B cell (primary cell): ENCODE measurements around the gene RHOH. TPM values are rescaled to one million over a fixed set of nuclear protein-coding genes. Genes with fewer than 3 reads are reported as not detected.

Experiments used
- ATAC-seq: fragments of 200-7000 bp; cut with Tn5 transposase; one replicate; pipeline ENCODE4 v1.10.0; 2021; ENCODE audit warnings: low read depth, mild to moderate bottlenecking, moderate number of reproducible peaks, moderate library complexity
- CTCF ChIA-PET: fragments of 350-600 bp; sonication (Branson Sonifier 250); formaldehyde crosslinking; loops from one replicate; lab custom pipeline; 2021; ENCODE audit warnings: antibody characterized with exemption, inconsistent platforms; lab: Charles Lee
- POLR2A ChIA-PET: fragments of 350-600 bp; sonication (Branson Sonifier 250); formaldehyde crosslinking; loops from one replicate; lab custom pipeline; 2021; ENCODE audit warnings: antibody characterized with exemption; lab: Charles Lee
- DNase-seq: peaks from one replicate; pipeline ENCODE4 v3.0.0; 2013
- H2AFZ ChIP-seq: 2 replicates; pipeline ENCODE4 v1.6.1; 2012; ENCODE audit warnings: mild to moderate bottlenecking, low read depth, low read length; ENCODE audit not compliant: insufficient read depth, poor library complexity, severe bottlenecking
- H3K27ac ChIP-seq, 2 donors: 1 replicate in 1 of 2; 2 replicates in 1 of 2; pipeline ENCODE4 v1.5.1; 2012 to 2013; ENCODE audit warnings: low read length in 2 of 2, mild to moderate bottlenecking in 2 of 2, moderate library complexity in 1 of 2
- H3K27me3 ChIP-seq, 4 experiments: fragments of 200-600 bp in 1 of 4; sonication (generic) in 1 of 4; replicated peaks in 1 of 4; 1 replicate in 2 of 4; 2 replicates in 2 of 4; pipeline versions ENCODE4 v1.6.1 to v1.7.0; 2013 to 2016; ENCODE audit warnings: low read length in 3 of 4, mild to moderate bottlenecking in 2 of 4, mixed read lengths in 1 of 4, moderate library complexity in 1 of 4; ENCODE audit not compliant: insufficient read depth in 4 of 4, control insufficient read depth in 3 of 4; ENCODE audit errors: control extremely low read depth in 1 of 4
- H3K36me3 ChIP-seq, 2 experiments: replicated peaks in 1 of 2; 1 replicate in 1 of 2; 2 replicates in 1 of 2; pipeline versions ENCODE4 v1.6.1 to v1.7.1; 2013; ENCODE audit warnings: low read length in 1 of 2; ENCODE audit not compliant: insufficient read depth in 2 of 2, control insufficient read depth in 1 of 2; ENCODE audit errors: control extremely low read depth in 1 of 2, extremely low read depth in 1 of 2
- H3K4me1 ChIP-seq, 2 donors: fragments of 200-600 bp in 1 of 2; sonication (generic) in 1 of 2; 1 replicate in 1 of 2; 2 replicates in 1 of 2; pipeline versions ENCODE4 v1.5.1 to v1.6.1; 2013 to 2017; ENCODE audit warnings: low read length in 2 of 2; ENCODE audit not compliant: control insufficient read depth in 2 of 2, insufficient read depth in 2 of 2
- H3K4me2 ChIP-seq: replicated peaks from 2 replicates; pipeline ENCODE3; 2012; ENCODE audit warnings: mild to moderate bottlenecking, low read depth, low read length; ENCODE audit not compliant: poor library complexity, severe bottlenecking
- H3K4me3 ChIP-seq, 5 experiments: fragments of 200-600 bp in 1 of 5; sonication (generic) in 1 of 5; 1 replicate in 3 of 5; 2 replicates in 2 of 5; pipeline versions ENCODE4 v1.5.1 to v1.7.0; 2011 to 2016; ENCODE audit warnings: low read length in 4 of 5, mild to moderate bottlenecking in 4 of 5, low read depth in 2 of 5, control low read depth in 1 of 5, moderate library complexity in 1 of 5; ENCODE audit not compliant: insufficient read depth in 1 of 5; ENCODE audit errors: control extremely low read depth in 1 of 5, extremely low read depth in 1 of 5
- H3K79me2 ChIP-seq: fragments of 200-600 bp; sonication (generic); one replicate; pipeline ENCODE4 v1.6.0; 2016; ENCODE audit warnings: low read length; ENCODE audit not compliant: control insufficient read depth, insufficient read depth
- H3K9ac ChIP-seq: fragments of 200-600 bp; sonication (generic); 2 replicates; pipeline ENCODE4 v1.6.1; 2017; ENCODE audit warnings: mild to moderate bottlenecking, low read length, moderate library complexity
- H3K9me3 ChIP-seq, 3 donors: one replicate each; pipeline versions ENCODE4 v1.6.1 to v1.7.1; 2013; ENCODE audit warnings: low read length in 2 of 3; ENCODE audit not compliant: control insufficient read depth in 2 of 3, insufficient read depth in 1 of 3; ENCODE audit errors: control extremely low read depth in 1 of 3
- H4K20me1 ChIP-seq: 2 replicates; pipeline ENCODE4 v1.6.0; 2012; ENCODE audit warnings: mild to moderate bottlenecking, low read length; ENCODE audit not compliant: insufficient read depth, control insufficient read depth, poor library complexity, severe bottlenecking
- H3K27ac Mint-ChIP-seq: one replicate; pipeline ENCODE4 v1.8.0; 2021; ENCODE audit warnings: mixed read lengths
- H3K27me3 Mint-ChIP-seq: one replicate; pipeline ENCODE4 v1.8.0; 2021; ENCODE audit warnings: mixed read lengths
- H3K4me1 Mint-ChIP-seq: one replicate; pipeline ENCODE4 v1.8.0; 2021; ENCODE audit warnings: mixed read lengths
- H3K4me3 Mint-ChIP-seq: one replicate; pipeline ENCODE4 v1.8.0; 2021; ENCODE audit warnings: mixed read lengths
- H3K9me3 Mint-ChIP-seq: one replicate; pipeline ENCODE4 v1.8.0; 2022; ENCODE audit warnings: mixed read lengths; ENCODE audit not compliant: insufficient read depth
- CTCF ChIP-seq: fragments of 200-600 bp; IDR thresholded peaks from one replicate; pipeline ENCODE4 v1.8.0; 2022; ENCODE audit warnings: antibody characterized with exemption, mild to moderate bottlenecking
- EZH2 ChIP-seq: IDR thresholded peaks from 2 replicates; pipeline ENCODE4 v1.6.1; 2012; ENCODE audit warnings: borderline replicate concordance, low read depth, mild to moderate bottlenecking, moderate library complexity, low read length; ENCODE audit not compliant: insufficient read depth, poor library complexity, severe bottlenecking
- WGBS: methylation state at CpG from one replicate; pipeline ENCODE4 v1.1.5; 2013; ENCODE audit warnings: missing lambda C conversion rate; ENCODE audit not compliant: insufficient coverage; 5-methylcytosine and 5-hydroxymethylcytosine counted together
- intact Hi-C: fragments of 100-400 bp; cut with micrococcal nuclease; formaldehyde crosslinking; loops from one replicate; pipeline ENCODE4 v1.10.0; 2022
- polyA plus RNA-seq: library from polyadenylated mRNA; depleted of rRNA; stranded (reverse); fragments of >200 nt; gene quantifications from 2 replicates; pipeline ENCODE4 v1.2.3, GENCODE V29; 2012
- total RNA-seq, 2 donors: library from RNA; stranded (reverse); fragments of 120-200 nt in 1 of 2; gene quantifications; 1 replicate in 1 of 2; 2 replicates in 1 of 2; pipeline versions ENCODE4 v1.2.3 to v1.2.4, GENCODE V29; 2013 to 2022

RHOH gene
- total and polyA plus RNA-seq, 2 donors (not counting 1 experiment from before 2014, with no cell fraction given) = 118 to 209 TPM

- Mint-ChIP-seq H3K9me3 (no peaks in the 10 kb centered on the region), H3K27ac (peak overlapping the region; percentile 91), H3K4me3 (peak overlapping the region; percentile 96), H3K27me3 (no peaks in the 10 kb centered on the region), H3K4me1 (peaks cover 82% of the 10 kb centered on the region)
- DNase-seq (peak; percentile 49), ATAC-seq (peak; percentile 11)
- Histone ChIP-seq H3K4me1 (peaks cover 66 to 86% of the 10 kb centered on the region in 2 donors), H4K20me1 (no peaks in the 10 kb centered on the region), H3K9ac (peak overlapping the region; percentile 68), H3K4me2 (peak overlapping the region; percentile 83), H3K79me2 (peaks cover 99% of the 10 kb centered on the region), H3K9me3 (no peaks in the 10 kb centered on the region), H3K27me3 (no peaks in the 10 kb centered on the region), H3K27ac (peak overlapping the region; percentile 93 to 99), H3K36me3 (no peaks in the 10 kb centered on the region), H3K4me3 (peak overlapping the region; percentile 45 to 91 (median 60)), H2AFZ (peak overlapping the region; percentile 69)
- CTCF ChIA-PET = interaction anchor here (0.8 to 8.2 kb wide), 10 partner anchors 10 to 135 kb away, joined by 3 to 50 read pairs (median 5); partner anchors contain the start of gene N4BP2
- POLR2A ChIA-PET = interaction anchor here (0.6 to 1.6 kb wide), 4 partner anchors 22 to 121 kb away, joined by 3 to 5 read pairs (median 4); no protein-coding TSS in a partner anchor
- intact Hi-C loops = loop anchor here (1.0 to 10.0 kb wide), 4 partner anchors 42 to 1528 kb away; partner anchors contain the start of gene KLF3
- TF ChIP-seq CTCF = no peak
- no peak for TF ChIP-seq EZH2
- 6% methylated on average over 4 of the region's 8 CpGs for WGBS
These were observed 4.5 kb upstream of the RHOH start for GRCh38 chr4:40192114-40193015.
